HCT116 (cell line): ENCODE results near the gene SNTB2.

ENCODE experiments used
- CEBPB ChIP-seq: IDR thresholded peaks from 2 replicates; pipeline ENCODE4 v1.6.1; 2012; ENCODE audit warnings: low read depth
- EGR1 ChIP-seq: IDR thresholded peaks from 2 replicates; pipeline ENCODE4 v1.6.1; 2012; ENCODE audit warnings: low read depth
- EZH2phosphoT487 ChIP-seq: fragments of 200-600 bp; IDR thresholded peaks from 2 replicates; pipeline ENCODE4 v1.6.1; 2018; ENCODE audit warnings: antibody characterized with exemption, borderline replicate concordance
- JUND ChIP-seq: IDR thresholded peaks from 2 replicates; pipeline ENCODE4 v1.6.1; 2012
- POLR2A ChIP-seq: IDR thresholded peaks from 2 replicates; pipeline ENCODE4 v1.7.0; 2011; ENCODE audit warnings: borderline replicate concordance; ENCODE audit not compliant: insufficient read depth, insufficient read length; ENCODE audit errors: extremely low read depth
- POLR2AphosphoS5 ChIP-seq: IDR thresholded peaks from 2 replicates; pipeline ENCODE4 v1.6.1; 2011; ENCODE audit warnings: mild to moderate bottlenecking, low read depth, low read length, moderate library complexity
- RAD21 ChIP-seq: IDR thresholded peaks from 2 replicates; pipeline ENCODE4 v1.6.1; 2012; ENCODE audit warnings: low read depth, mild to moderate bottlenecking
- SIN3A ChIP-seq: IDR thresholded peaks from 2 replicates; pipeline ENCODE4 v1.6.1; 2012; ENCODE audit warnings: low read depth
- TCF7L2 ChIP-seq: IDR thresholded peaks from 2 replicates; pipeline ENCODE4 v1.7.0; 2011; ENCODE audit warnings: borderline replicate concordance, inconsistent platforms; ENCODE audit not compliant: insufficient read depth, insufficient read length; ENCODE audit errors: extremely low read depth
- YY1 ChIP-seq: IDR thresholded peaks from 2 replicates; pipeline ENCODE4 v1.6.1; 2011; ENCODE audit warnings: low read length, low read depth, moderate library complexity, mild to moderate bottlenecking; ENCODE audit not compliant: insufficient replicate concordance; ENCODE audit errors: extremely low read depth
- TF ChIP-seq, protein P1 (sequence below), 3 experiments: fragments of 200-600 bp in 1 of 3; sonication (generic) in 1 of 3; IDR thresholded peaks in 2 of 3; conservative IDR thresholded peaks in 1 of 3; 2 replicates each; pipeline ENCODE4 v1.5.1; 2012 to 2017; ENCODE audit warnings: low read depth in 2 of 3, low read length in 2 of 3, antibody characterized with exemption in 1 of 3, borderline replicate concordance in 1 of 3, control low read depth in 1 of 3, mild to moderate bottlenecking in 1 of 3, mixed read lengths in 1 of 3, mixed run types in 1 of 3, moderate library complexity in 1 of 3; ENCODE audit not compliant: insufficient read depth in 1 of 3

DNA sequence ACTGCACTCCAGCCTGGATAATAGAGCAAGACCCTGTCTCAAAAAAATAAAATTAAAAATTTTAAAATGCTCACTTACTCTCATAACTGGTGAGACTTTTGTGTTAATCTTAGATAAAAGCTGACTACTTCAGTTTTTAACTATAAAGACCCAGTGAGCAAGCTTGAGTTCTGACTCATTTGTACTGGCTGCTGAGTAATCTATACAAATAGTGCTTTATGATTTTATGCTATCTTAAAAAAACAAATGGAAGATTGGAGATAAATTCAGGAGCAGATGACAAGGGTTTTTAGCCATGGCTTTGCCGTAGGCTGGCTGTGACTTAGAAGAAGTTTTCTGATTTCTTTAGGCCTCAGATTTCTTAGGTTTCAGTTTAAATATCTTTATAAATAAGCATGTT lies 30.5 kb downstream of the SNTB2 start:
- no peak for TF ChIP-seq RAD21
- TF ChIP-seq, protein P1, sequence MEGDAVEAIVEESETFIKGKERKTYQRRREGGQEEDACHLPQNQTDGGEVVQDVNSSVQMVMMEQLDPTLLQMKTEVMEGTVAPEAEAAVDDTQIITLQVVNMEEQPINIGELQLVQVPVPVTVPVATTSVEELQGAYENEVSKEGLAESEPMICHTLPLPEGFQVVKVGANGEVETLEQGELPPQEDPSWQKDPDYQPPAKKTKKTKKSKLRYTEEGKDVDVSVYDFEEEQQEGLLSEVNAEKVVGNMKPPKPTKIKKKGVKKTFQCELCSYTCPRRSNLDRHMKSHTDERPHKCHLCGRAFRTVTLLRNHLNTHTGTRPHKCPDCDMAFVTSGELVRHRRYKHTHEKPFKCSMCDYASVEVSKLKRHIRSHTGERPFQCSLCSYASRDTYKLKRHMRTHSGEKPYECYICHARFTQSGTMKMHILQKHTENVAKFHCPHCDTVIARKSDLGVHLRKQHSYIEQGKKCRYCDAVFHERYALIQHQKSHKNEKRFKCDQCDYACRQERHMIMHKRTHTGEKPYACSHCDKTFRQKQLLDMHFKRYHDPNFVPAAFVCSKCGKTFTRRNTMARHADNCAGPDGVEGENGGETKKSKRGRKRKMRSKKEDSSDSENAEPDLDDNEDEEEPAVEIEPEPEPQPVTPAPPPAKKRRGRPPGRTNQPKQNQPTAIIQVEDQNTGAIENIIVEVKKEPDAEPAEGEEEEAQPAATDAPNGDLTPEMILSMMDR (IDR thresholded peaks at IDR 0.05 in 2 of 3, conservative IDR thresholded peaks at IDR 0.05 in 1 of 3; ENCODE audit: borderline replicate concordance in 1 of 3, insufficient read depth in 1 of 3, low read depth in 2 of 3, low read length in 2 of 3) = no peak
- no peak for TF ChIP-seq SIN3A
- no peak for TF ChIP-seq POLR2AphosphoS5
- TF ChIP-seq YY1 = no peak
- no peak for TF ChIP-seq EZH2phosphoT487
- TF ChIP-seq CEBPB = no peak
- no peak for TF ChIP-seq TCF7L2
- no peak for TF ChIP-seq EGR1
- no peak for TF ChIP-seq POLR2A
- no peak for TF ChIP-seq JUND
